ENCODE data around the gene MYO7B. TPM values are rescaled to one million over a fixed set of nuclear protein-coding genes. Genes with fewer than 3 reads are reported as not detected.

MYO7B gene
- total and polyA plus RNA-seq, 9 of the 15 experiments (the other 6 are each of a cell fraction or from before 2014, with no cell fraction given): 0.08 TPM; not detected in 8

DNA sequence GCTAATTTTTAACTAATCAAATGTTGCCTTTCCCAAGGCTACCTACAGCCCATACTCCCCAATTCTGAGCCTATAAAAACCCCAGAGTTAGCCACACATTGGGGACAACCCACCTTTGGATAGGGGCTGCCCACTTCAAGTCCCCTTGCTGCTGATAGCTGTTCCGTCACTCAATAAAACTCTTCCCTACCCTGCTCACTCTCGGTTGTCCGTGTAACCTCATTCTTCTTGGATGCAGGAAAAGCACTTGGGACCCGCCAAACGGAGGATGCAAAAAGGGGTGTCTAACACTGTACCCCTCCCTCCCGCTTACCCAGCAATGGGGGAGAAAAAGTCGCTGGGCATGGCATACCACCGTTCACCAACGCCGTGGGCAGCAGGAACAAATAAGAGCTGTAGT, 21.4 kb upstream of the MYO7B start:
- H3K36me3 ChIP-seq (ENCODE audit: control insufficient read depth, insufficient read depth, low read length): peaks cover 79% of the 10 kb centered on the region; the same call in 2 of the 3 replicates
- no peak overlapping the region for H3K4me2 ChIP-seq (ENCODE audit: insufficient read depth, low read length)
- no peak overlapping the region for H2AFZ ChIP-seq (ENCODE audit: low read depth, low read length)
- H3K4me1 ChIP-seq (replicated peaks in 1 of 2; ENCODE audit: control insufficient read depth in 2 of 2, insufficient read depth in 2 of 2, low read length in 2 of 2): peaks cover 6 to 8% of the 10 kb centered on the region in 2 experiments; a peak in 3 of 5 replicates
- ChIA-PET CTCF (ENCODE audit: low intra/inter-chr PET ratio) (no interaction called here), POLR2A (interaction anchor here (1.4 to 5.7 kb wide), 2 partner anchors 9 to 12 kb away, joined by 7 to 30 read pairs; partner anchors contain the start of gene IWS1)
- H3K4me3 ChIP-seq: no peak overlapping the region
- H3K9me1 ChIP-seq (ENCODE audit: control insufficient read depth, insufficient read depth, low read length): peaks cover 4% of the 10 kb centered on the region
- no TSS peak for BruUV-seq (replicated peaks)
- H4K20me1 ChIP-seq (replicated peaks; ENCODE audit: control insufficient read depth, insufficient read depth, low read length): peaks cover 4% of the 10 kb centered on the region; the same call in 1 of the 2 replicates
- H3K27ac ChIP-seq (ENCODE audit: extremely low read depth, low read depth, low read length): no peak overlapping the region
- no peak for TF ChIP-seq IFI16 (CRISPR knock-in tag; IDR thresholded peaks at IDR 0.05)
- no peak for TF ChIP-seq CEBPG (CRISPR knock-in tag; IDR thresholded peaks at IDR 0.05)
- TF ChIP-seq CEBPG (tag; conservative IDR thresholded peaks at IDR 0.05 in 1 of 2, IDR thresholded peaks at IDR 0.05 in 1 of 2): no peak
- TF ChIP-seq SMAD3 (CRISPR knock-in tag; conservative IDR thresholded peaks at IDR 0.05): no peak
- TF ChIP-seq, protein P1, sequence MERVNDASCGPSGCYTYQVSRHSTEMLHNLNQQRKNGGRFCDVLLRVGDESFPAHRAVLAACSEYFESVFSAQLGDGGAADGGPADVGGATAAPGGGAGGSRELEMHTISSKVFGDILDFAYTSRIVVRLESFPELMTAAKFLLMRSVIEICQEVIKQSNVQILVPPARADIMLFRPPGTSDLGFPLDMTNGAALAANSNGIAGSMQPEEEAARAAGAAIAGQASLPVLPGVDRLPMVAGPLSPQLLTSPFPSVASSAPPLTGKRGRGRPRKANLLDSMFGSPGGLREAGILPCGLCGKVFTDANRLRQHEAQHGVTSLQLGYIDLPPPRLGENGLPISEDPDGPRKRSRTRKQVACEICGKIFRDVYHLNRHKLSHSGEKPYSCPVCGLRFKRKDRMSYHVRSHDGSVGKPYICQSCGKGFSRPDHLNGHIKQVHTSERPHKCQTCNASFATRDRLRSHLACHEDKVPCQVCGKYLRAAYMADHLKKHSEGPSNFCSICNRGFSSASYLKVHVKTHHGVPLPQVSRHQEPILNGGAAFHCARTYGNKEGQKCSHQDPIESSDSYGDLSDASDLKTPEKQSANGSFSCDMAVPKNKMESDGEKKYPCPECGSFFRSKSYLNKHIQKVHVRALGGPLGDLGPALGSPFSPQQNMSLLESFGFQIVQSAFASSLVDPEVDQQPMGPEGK (CRISPR knock-in tag; IDR thresholded peaks at IDR 0.05; ENCODE audit: borderline replicate concordance): no peak
- DNase-seq (ENCODE audit: extremely low read depth in 1 of 4, low spot score in 3 of 4) (no peak), FAIRE-seq (no peak), ATAC-seq (no peak)
- in situ Hi-C loops (cut with MboI) (no loop called here), intact Hi-C loops (cut with micrococcal nuclease) (no loop called here)
- H3K79me2 ChIP-seq (ENCODE audit: control insufficient read depth, insufficient read depth, low read length): peaks cover 98% of the 10 kb centered on the region
- no peak overlapping the region; a peak in 1 of 4 replicates for H3K9ac ChIP-seq (ENCODE audit: insufficient read depth in 1 of 2, low read depth in 2 of 2, low read length in 2 of 2)
- H3K9me3 ChIP-seq (replicated peaks; ENCODE audit: control insufficient read depth, insufficient read depth, low read depth, low read length): no peaks in the 10 kb centered on the region
- WGBS (ENCODE audit: insufficient coverage, low coverage, missing lambda C conversion rate): 85% methylated on average over 10 of the region's 10 CpGs
- H3K27me3 ChIP-seq (ENCODE audit: control insufficient read depth in 2 of 2, insufficient read depth in 2 of 2, low read length in 2 of 2): no peaks in the 10 kb centered on the region

Measured in K562 (cell line).